ENCODE measurements around the gene UQCC3. TPM values are rescaled to one million over a fixed set of nuclear protein-coding genes. Genes with fewer than 3 reads are reported as not detected.
"Not testable (repeated sequence)": the region's sequence is repeated elsewhere in the genome, so short reads cannot be mapped to it uniquely, and the experiment has no call there.

The UQCC3 gene
- total RNA-seq, 1 donor from 2014 or later = 9.5 TPM

DNA sequence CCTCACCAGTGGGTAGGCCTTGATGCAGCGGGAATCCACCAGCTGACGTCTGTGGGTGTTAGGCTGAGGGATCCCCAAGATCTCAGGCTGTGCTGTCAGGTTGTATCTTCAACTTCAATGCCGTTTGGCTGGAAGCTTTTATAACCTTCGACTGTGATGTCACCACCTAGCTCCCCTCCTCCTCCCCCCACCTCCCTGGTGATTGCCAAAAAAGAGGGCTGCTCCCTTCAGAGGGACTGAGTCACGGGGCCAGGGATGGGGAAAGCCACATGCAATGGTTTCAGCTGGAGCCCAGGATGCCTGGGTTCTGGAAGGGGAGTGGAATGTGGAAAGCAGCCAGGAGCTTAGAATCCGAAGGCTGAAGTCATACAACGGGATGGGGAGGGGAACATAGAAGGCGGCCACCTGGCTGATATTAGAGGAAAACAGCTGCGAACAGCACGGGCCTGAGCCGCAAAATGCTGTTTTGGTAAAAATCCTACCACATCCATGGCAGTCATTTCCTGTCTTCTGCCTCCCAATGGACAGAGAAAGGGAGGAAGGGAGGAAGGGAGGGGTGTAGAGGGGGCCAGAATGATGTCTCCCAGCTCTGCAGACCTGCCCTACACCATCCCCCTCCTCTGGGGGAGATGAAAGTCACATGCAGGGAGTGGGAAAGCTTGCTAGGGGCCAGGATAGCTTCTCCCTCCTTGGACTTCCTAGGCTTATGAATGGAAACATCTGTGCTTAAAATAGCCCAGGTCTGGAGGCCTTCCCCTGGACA is 18.1 kb downstream of the UQCC3 start, which contains the start of gene LRRN4CL:
Gene LRRN4CL (minus strand): TSS at position 110 of the 763 bp plus-strand sequence. CDS start 1,022 bp downstream, outside the sequence.
- no peak for DNase-seq (ENCODE audit: low spot score)
- Mint-ChIP-seq H3K27ac (no peak within 1 kb of the TSS), H3K36me3 (ENCODE audit: low read depth) (peaks cover 23% of the 10 kb centered on the region), H3K9me3 (no peaks in the 10 kb centered on the region), H3K4me1 (ENCODE audit: low read depth) (peaks cover 3% of the 10 kb centered on the region), H3K27me3 (ENCODE audit: low read depth) (peaks cover 6% of the 10 kb centered on the region), H3K4me3 (ENCODE audit: low read depth) (no peak within 1 kb of the TSS)
- intact Hi-C loops (cut with micrococcal nuclease) = loop anchor here (10.0 kb wide), 2 partner anchors 265 to 295 kb away; no protein-coding TSS in a partner anchor

DNA sequence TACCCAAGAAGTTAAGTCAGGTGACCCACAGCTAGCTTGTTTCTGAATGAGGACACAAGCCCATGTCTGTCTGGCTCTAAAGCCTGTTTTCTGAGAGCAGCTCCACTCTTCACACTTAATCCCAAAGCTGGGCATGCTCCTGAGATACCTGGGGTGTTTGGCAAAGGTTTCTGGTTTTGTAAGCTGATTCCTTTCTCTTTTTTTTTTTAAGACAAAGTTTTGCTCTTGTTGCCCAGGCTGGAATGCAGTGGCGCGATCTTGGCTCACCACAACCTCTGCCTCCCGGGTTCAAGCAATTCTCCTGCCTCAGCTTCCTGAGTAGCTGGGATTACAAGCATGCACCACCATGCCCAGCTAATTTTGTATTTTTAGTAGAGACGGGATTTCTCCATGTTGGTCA is 22.2 kb downstream of the UQCC3 start:
- not testable (repeated sequence) for H3K27ac Mint-ChIP-seq; DNase-seq (ENCODE audit: low spot score); H3K4me1 Mint-ChIP-seq (ENCODE audit: low read depth); H3K4me3 Mint-ChIP-seq (ENCODE audit: low read depth); H3K27me3 Mint-ChIP-seq (ENCODE audit: low read depth); H3K9me3 Mint-ChIP-seq
- intact Hi-C loops (cut with micrococcal nuclease) = loop anchor here (1.0 to 10.0 kb wide), 3 partner anchors 102 to 299 kb away; partner anchors contain the start of gene TUT1
- H3K36me3 Mint-ChIP-seq (ENCODE audit: low read depth) = peaks cover 26% of the 10 kb centered on the region

DNA sequence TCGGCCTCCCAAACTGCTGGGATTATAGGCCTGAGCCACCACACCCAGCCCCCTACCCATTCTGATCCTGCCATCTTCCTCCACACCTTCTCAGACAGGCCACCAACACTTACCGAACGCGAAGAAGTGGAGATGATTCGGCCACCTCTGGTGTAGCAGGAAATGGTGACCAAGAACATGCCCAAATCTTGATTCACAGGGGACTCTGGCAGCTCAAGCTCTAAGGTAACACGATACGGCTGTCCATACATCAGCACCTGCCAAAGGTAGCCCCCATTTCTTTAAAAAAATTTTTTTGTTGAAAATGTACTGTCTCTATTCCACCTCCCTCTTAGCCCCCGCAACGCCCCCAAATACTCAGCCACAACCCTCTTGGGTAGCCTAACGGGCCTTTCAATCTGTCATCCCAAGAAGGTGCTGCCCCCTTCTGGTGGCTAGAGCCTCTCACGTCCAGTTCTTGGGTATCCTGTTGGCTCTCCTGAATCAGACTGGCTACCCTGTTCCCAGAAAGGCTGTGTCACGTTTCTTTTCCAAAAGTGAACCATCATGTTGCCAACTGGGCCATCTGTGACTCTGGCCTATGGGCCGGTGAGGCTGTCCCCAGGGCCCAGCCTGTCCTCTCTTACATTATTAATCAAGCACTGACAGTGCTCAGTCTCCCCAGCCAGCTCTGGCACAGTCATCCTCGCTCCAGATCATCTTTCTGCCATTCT is 23.1 kb downstream of the UQCC3 start:
- no peaks in the 10 kb centered on the region for H3K27me3 Mint-ChIP-seq (ENCODE audit: low read depth)
- peaks cover 8% of the 10 kb centered on the region for H3K4me1 Mint-ChIP-seq (ENCODE audit: low read depth)
- intact Hi-C loops (cut with micrococcal nuclease) = loop anchor here (1.0 to 10.0 kb wide), 3 partner anchors 103 to 300 kb away; partner anchors contain the start of gene TUT1
- H3K4me3 Mint-ChIP-seq (ENCODE audit: low read depth) = no peak overlapping the region
- H3K9me3 Mint-ChIP-seq = no peaks in the 10 kb centered on the region
- peaks cover 26% of the 10 kb centered on the region for H3K36me3 Mint-ChIP-seq (ENCODE audit: low read depth)
- peak; percentile 64 for DNase-seq (ENCODE audit: low spot score)
- H3K27ac Mint-ChIP-seq = peak overlapping the region; percentile 60

DNA sequence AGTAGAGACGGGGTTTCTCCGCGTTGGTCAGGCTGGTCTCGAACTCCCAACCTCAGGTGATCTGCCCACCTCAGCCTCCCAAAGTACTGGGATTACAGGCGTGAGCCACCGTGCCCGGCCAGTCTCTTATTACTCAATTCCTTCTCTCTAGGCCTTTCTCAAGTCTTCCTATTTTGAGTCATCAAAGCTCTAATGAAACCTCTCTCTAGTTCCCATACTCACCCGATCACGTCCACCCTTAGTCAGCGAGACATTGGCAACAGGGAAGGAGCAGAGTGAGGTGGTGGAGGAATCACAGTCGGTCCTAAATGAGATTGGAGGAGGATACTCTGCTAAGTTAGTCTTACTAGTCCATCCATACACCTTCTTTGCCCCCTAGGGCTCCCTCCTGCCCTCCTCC is 30.8 kb downstream of the UQCC3 start:
- Mint-ChIP-seq H3K9me3 (no peaks in the 10 kb centered on the region), H3K27me3 (ENCODE audit: low read depth) (no peaks in the 10 kb centered on the region), H3K4me3 (ENCODE audit: low read depth) (no peak overlapping the region), H3K27ac (no peak overlapping the region), H3K36me3 (ENCODE audit: low read depth) (peaks cover 26% of the 10 kb centered on the region), H3K4me1 (ENCODE audit: low read depth) (peaks cover 17% of the 10 kb centered on the region)
- no peak for DNase-seq (ENCODE audit: low spot score)
- intact Hi-C loops (cut with micrococcal nuclease) = no loop called here

DNA sequence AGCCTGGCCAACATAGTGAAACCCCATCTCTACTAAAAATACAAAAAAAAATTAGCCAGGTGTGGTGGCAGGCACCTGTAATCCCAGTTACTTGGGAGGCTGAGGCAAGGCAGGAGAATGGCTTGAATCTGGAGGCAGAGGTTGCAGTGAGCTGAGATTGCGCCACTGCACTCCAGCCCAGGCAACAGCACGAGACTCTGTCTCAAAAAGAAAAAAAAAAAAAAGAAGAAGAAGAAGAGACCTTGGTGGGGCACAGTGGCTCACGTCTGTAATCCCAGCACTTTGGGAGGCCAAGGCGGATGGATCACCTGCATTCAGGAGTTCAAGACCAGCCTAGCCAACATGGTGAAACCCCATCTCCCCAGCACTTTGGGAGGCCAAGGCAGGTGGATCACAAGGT is 32.4 kb downstream of the UQCC3 start:
- H3K9me3 Mint-ChIP-seq; H3K4me3 Mint-ChIP-seq (ENCODE audit: low read depth); H3K27me3 Mint-ChIP-seq (ENCODE audit: low read depth); intact Hi-C loops (cut with micrococcal nuclease); DNase-seq (ENCODE audit: low spot score); H3K27ac Mint-ChIP-seq: not testable (repeated sequence)
- Mint-ChIP-seq H3K36me3 (ENCODE audit: low read depth) (peaks cover 29% of the 10 kb centered on the region), H3K4me1 (ENCODE audit: low read depth) (peaks cover 32% of the 10 kb centered on the region)

DNA sequence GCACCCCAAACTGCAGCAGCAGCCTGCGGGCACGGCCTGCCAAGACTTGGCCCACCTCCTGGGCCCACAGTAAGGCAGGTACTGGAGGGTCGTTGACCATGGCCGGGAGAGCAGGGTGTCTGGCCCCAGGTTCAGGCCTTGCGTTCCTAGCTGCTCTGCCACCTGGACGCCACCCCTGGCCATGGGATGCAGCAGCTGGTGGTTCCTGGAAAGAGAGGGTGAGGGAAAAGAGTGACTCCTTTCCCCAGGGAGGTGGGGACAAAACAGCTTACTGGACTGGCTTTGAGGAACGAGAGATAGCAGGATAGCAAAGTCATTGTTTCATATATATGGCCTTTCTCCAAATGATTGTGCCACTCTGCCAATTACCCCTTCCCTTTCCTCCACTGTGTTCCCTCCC is 33.9 kb downstream of the UQCC3 start:
- H3K36me3 Mint-ChIP-seq (ENCODE audit: low read depth) = peaks cover 34% of the 10 kb centered on the region
- peaks cover 33% of the 10 kb centered on the region for H3K4me1 Mint-ChIP-seq (ENCODE audit: low read depth)
- peak overlapping the region; percentile 57 for H3K27ac Mint-ChIP-seq

DNA sequence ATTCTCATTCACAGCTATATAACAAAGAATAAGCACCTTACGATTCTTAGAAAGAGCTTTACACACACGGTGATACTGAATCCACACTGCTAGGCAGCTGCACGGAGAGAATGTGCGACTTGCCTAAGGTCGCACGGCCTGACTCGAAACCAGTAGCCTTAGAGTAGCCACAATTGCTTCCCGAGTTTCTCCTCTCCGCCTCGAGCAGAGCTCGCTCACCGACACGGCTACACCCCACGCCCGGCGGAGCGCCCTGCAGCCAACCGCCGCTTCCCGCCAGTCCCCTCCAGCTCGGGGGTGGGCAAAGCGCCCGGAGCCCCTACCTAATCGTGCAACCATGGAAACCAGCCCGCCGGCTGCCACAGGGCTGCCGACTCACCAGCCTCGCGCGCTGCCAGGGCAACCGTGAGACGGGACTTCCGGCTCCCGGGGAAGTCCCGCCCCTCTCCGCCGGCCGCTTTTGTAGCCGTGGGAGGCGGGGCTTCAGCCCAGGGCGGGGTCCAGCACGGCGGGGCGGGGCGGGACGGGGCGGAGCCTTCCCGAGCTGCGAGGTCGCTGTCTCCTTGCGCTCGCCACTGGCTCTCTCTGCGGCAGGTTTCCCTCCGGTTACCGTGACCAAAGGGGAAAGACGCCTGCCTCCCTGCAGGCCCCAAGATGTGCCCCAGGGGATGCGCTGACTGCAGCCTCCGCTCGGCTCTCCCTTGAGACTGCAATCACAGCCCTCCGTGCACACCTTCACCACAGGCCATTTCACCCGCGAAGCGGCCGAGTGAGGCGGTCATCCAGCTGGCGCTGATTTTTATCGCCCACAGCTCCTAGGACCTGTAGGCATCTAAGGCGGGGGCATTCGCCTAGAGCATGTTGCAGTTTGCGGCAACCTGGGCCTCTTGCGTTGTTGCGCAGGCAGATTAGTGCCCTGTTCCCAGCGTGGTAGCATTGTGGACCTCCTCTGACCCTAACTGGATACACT is 34.7 kb downstream of the UQCC3 start:
- intact Hi-C loops (cut with micrococcal nuclease) = loop anchor here (5.0 kb wide), 1 partner anchor 126 kb away; the partner anchor contains the start of genes STX5 and TEX54
- Mint-ChIP-seq H3K4me1 (ENCODE audit: low read depth) (peaks cover 37% of the 10 kb centered on the region), H3K27me3 (ENCODE audit: low read depth) (no peaks in the 10 kb centered on the region)

More for the DNA sequence above, 33.9 kb downstream of the UQCC3 start:
- no peaks in the 10 kb centered on the region for H3K27me3 Mint-ChIP-seq (ENCODE audit: low read depth)
- DNase-seq (ENCODE audit: low spot score) = no peak
- no peaks in the 10 kb centered on the region for H3K9me3 Mint-ChIP-seq
- intact Hi-C loops (cut with micrococcal nuclease) = loop anchor here (5.0 kb wide), 1 partner anchor 127 kb away; the partner anchor contains the start of genes STX5 and TEX54
- H3K4me3 Mint-ChIP-seq (ENCODE audit: low read depth) = peak overlapping the region; percentile 90

DNA sequence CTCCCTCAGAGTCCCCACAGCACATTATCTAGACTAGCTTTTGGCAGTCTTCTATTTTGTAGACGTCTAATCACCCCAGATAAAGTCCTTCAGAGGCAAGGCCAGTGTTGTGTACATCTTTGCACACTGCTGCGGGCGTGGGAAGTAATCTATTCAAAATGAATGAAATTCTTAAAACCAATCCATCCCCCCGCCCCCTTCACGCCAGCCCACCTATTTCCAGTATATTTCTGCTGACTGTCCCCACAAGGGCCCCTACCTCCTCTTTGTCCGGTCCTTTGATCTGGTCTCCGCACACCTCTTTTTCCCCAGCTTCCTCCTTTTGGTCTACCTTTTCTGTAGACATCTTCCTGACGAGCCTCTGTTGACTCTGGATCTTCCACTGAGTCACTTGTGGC is 35.4 kb downstream of the UQCC3 start:
- Mint-ChIP-seq H3K27me3 (ENCODE audit: low read depth) (no peaks in the 10 kb centered on the region), H3K27ac (peak overlapping the region; percentile 14), H3K36me3 (ENCODE audit: low read depth) (peaks cover 40% of the 10 kb centered on the region), H3K9me3 (no peaks in the 10 kb centered on the region), H3K4me1 (ENCODE audit: low read depth) (peaks cover 37% of the 10 kb centered on the region), H3K4me3 (ENCODE audit: low read depth) (peak overlapping the region; percentile 58)
- intact Hi-C loops (cut with micrococcal nuclease) = loop anchor here (5.0 kb wide), 1 partner anchor 125 kb away; the partner anchor contains the start of genes STX5 and TEX54
- no peak for DNase-seq (ENCODE audit: low spot score)

More for the DNA sequence above, 34.7 kb downstream of the UQCC3 start:
- Mint-ChIP-seq H3K36me3 (ENCODE audit: low read depth) (peaks cover 38% of the 10 kb centered on the region), H3K9me3 (no peaks in the 10 kb centered on the region), H3K4me3 (ENCODE audit: low read depth) (peak overlapping the region; percentile 90), H3K27ac (peak overlapping the region; percentile 57)
- DNase-seq (ENCODE audit: low spot score) = peak; percentile 89

DNA sequence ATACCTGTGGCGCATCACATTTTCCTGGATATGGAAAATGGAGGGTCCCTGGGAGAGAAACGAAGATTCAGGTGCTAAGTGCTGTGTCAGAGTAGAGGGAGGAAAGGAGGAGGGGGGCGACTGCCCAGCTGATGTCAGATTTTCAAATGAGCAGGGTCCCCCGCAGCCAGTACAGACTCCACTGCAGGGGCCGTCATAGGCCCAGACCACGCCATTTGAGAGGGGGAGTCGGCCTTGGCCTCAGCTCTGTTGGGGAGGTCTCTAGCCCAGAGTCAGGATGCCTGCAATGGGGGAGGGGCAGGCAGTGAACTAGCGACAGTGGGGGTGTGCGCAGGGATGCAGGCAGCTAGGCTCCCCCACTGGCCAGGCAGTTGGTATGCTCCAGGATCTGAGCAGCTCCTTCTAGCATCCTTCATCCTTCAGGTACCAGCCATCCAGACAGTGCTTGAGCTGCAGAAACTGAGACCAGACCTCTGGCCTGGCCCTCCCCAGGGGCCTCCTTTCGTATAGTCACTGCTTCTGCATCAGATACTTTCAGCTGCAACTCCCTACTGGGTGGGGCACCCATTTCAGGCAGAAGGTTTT is 35.9 kb downstream of the UQCC3 start, which contains the start of the genes BSCL2 and GNG3:
Gene BSCL2 (minus strand): TSS at position 148 of the 585 bp plus-strand sequence. CDS start 229 bp downstream, outside the sequence.
Gene GNG3 (plus strand): TSS at position 400 of the 585 bp plus-strand sequence. CDS start 620 bp downstream, outside the sequence.
- peaks cover 39% of the 10 kb centered on the region for H3K36me3 Mint-ChIP-seq (ENCODE audit: low read depth)
- DNase-seq (ENCODE audit: low spot score) = no peak

DNA sequence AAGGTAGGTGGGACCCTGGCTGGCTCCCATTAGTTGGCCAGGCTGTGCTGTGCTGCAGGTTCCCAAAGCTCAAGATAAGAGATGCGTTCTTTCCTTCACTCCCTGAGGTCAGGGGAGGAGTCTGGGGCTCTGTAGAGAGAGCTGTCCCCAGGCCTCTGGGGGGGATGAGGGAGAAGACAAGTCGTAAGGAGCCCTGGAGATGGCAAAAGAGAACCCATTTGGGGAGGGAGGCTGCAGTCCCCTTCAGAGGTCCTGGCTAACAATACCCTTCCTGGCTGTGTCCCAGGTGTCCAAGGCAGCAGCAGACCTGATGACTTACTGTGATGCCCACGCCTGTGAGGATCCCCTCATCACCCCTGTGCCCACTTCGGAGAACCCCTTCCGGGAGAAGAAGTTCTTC is 36.9 kb downstream of the UQCC3 start:
- Mint-ChIP-seq H3K36me3 (ENCODE audit: low read depth) (peaks cover 44% of the 10 kb centered on the region), H3K9me3 (no peaks in the 10 kb centered on the region), H3K27me3 (ENCODE audit: low read depth) (no peaks in the 10 kb centered on the region), H3K4me1 (ENCODE audit: low read depth) (peaks cover 47% of the 10 kb centered on the region), H3K4me3 (ENCODE audit: low read depth) (peak overlapping the region; percentile 82), H3K27ac (peak overlapping the region; percentile 88)
- DNase-seq (ENCODE audit: low spot score) = no peak
- intact Hi-C loops (cut with micrococcal nuclease) = loop anchor here (5.0 kb wide), 1 partner anchor 124 kb away; the partner anchor contains the start of genes STX5 and TEX54

More for the DNA sequence above, 35.9 kb downstream of the UQCC3 start, which contains the start of the genes BSCL2 and GNG3:
- H3K27ac Mint-ChIP-seq = peak within 1 kb of the TSS; percentile 88
- intact Hi-C loops (cut with micrococcal nuclease) = loop anchor here (5.0 kb wide), 1 partner anchor 125 kb away; the partner anchor contains the start of genes STX5 and TEX54
- peaks cover 39% of the 10 kb centered on the region for H3K4me1 Mint-ChIP-seq (ENCODE audit: low read depth)
- no peaks in the 10 kb centered on the region for H3K9me3 Mint-ChIP-seq
- peak within 1 kb of the TSS; percentile 82 for H3K4me3 Mint-ChIP-seq (ENCODE audit: low read depth)
- H3K27me3 Mint-ChIP-seq (ENCODE audit: low read depth) = no peaks in the 10 kb centered on the region

DNA sequence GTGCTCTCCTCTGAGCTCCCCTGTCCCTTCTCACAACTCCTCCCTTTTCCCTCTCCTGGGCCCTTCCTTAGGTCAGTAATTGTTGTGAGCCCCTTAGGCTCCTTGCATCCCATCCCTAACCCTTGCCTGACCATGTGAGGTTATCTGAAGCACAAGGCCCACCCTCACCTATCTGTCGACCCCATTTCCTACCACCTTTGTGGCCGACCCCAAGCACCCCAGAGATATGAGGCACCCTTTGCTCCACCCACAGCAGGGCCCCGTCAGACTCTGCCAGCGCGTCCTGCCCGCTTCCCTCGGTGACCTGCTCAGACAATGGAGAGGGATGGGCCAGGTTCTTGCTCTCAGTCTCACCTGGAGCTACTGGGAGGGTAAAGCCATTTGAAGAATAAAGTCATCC is 37.3 kb downstream of the UQCC3 start:
- Mint-ChIP-seq H3K4me1 (ENCODE audit: low read depth) (peaks cover 51% of the 10 kb centered on the region), H3K27me3 (ENCODE audit: low read depth) (no peaks in the 10 kb centered on the region), H3K4me3 (ENCODE audit: low read depth) (peak overlapping the region; percentile 82), H3K27ac (peak overlapping the region; percentile 88), H3K36me3 (ENCODE audit: low read depth) (peaks cover 45% of the 10 kb centered on the region), H3K9me3 (no peaks in the 10 kb centered on the region)
- intact Hi-C loops (cut with micrococcal nuclease) = loop anchor here (1.0 to 5.0 kb wide), 6 partner anchors 19 to 173 kb away; partner anchors contain the start of genes GANAB, HNRNPUL2, STX5 and TAF6L
- peak; percentile 36 for DNase-seq (ENCODE audit: low spot score)

Measured in activated T-helper 2 cell treated with anti-CD3 and anti-CD28 coated beads, Interferon-gamma antibody, Interleukin-2, Interleukin-4, amounts not matched to agents 10 μg/mL and 5 μg/mL and 100 μg/mL, durations not matched to agents 14 hours and 24 hours and 36 hours (primary cell).